ENCODE measurements around the gene IPCEF1.

The IPCEF1 gene

GRCh38 chr6:154284313-154284853, 72.2 kb downstream of the IPCEF1 start:
- Histone ChIP-seq H3K36me3 (no peaks in the 10 kb centered on the region), H3K27me3 (ENCODE audit: insufficient read depth, low read depth, severe bottlenecking) (no peaks in the 10 kb centered on the region), H3K27ac (no peak overlapping the region), H3K9me3 (ENCODE audit: severe bottlenecking) (peaks cover 4% of the 10 kb centered on the region), H3K4me3 (ENCODE audit: low read depth, low read length) (no peak overlapping the region)
- no peak for DNase-seq
- no peak for TF ChIP-seq CTCF (IDR thresholded peaks at IDR 0.05; ENCODE audit: low read depth, low read length)

- TF ChIP-seq CTCF (IDR thresholded peaks at IDR 0.05; ENCODE audit: low read depth, low read length) = no peak
- H3K27ac ChIP-seq = no peak overlapping the region
- H3K27me3 ChIP-seq (ENCODE audit: insufficient read depth, low read depth, severe bottlenecking) = no peaks in the 10 kb centered on the region
- no peak for DNase-seq
- no peak overlapping the region for H3K4me3 ChIP-seq (ENCODE audit: low read depth, low read length)
- peaks cover 4% of the 10 kb centered on the region for H3K9me3 ChIP-seq (ENCODE audit: severe bottlenecking)
- no peaks in the 10 kb centered on the region for H3K36me3 ChIP-seq
Observed at GRCh38 chr6:154280521-154280920, 76.1 kb downstream of the IPCEF1 start.

- no peaks in the 10 kb centered on the region for H3K27me3 ChIP-seq (ENCODE audit: insufficient read depth, low read depth, severe bottlenecking)
- peaks cover 4% of the 10 kb centered on the region for H3K9me3 ChIP-seq (ENCODE audit: severe bottlenecking)
- H3K36me3 ChIP-seq = no peaks in the 10 kb centered on the region
- no peak overlapping the region for H3K27ac ChIP-seq
- TF ChIP-seq CTCF (IDR thresholded peaks at IDR 0.05; ENCODE audit: low read depth, low read length) = no peak
- H3K4me3 ChIP-seq (ENCODE audit: low read depth, low read length) = no peak overlapping the region
- DNase-seq = no peak
Observed at GRCh38 chr6:154277629-154278017, 79.0 kb downstream of the IPCEF1 start.

- H3K27ac ChIP-seq = no peak overlapping the region
- peaks cover 4% of the 10 kb centered on the region for H3K9me3 ChIP-seq (ENCODE audit: severe bottlenecking)
- 0 out of 2 replicates have a peak, but pooled peaks have one; percentile 30 for TF ChIP-seq CTCF (IDR thresholded peaks at IDR 0.05; ENCODE audit: low read depth, low read length)
- no peaks in the 10 kb centered on the region for H3K36me3 ChIP-seq
- no peaks in the 10 kb centered on the region for H3K27me3 ChIP-seq (ENCODE audit: insufficient read depth, low read depth, severe bottlenecking)
- DNase-seq = no peak
- no peak overlapping the region for H3K4me3 ChIP-seq (ENCODE audit: low read depth, low read length)
Observed at GRCh38 chr6:154276810-154277628, 79.6 kb downstream of the IPCEF1 start.

- H3K27me3 ChIP-seq (ENCODE audit: insufficient read depth, low read depth, severe bottlenecking) = no peaks in the 10 kb centered on the region
- no peak for DNase-seq
Observed at GRCh38 chr6:154274168-154274567, 82.4 kb downstream of the IPCEF1 start.

More at GRCh38 chr6:154274168-154274567, 82.4 kb downstream of the IPCEF1 start:
- no peak overlapping the region for H3K27ac ChIP-seq
- H3K36me3 ChIP-seq = no peaks in the 10 kb centered on the region
- no peak for TF ChIP-seq CTCF (IDR thresholded peaks at IDR 0.05; ENCODE audit: low read depth, low read length)
- no peaks in the 10 kb centered on the region for H3K9me3 ChIP-seq (ENCODE audit: severe bottlenecking)
- no peak overlapping the region for H3K4me3 ChIP-seq (ENCODE audit: low read depth, low read length)
